SU-DHL-6 (cell line): ENCODE measurements around the gene PROX1.

Experiments used
- EZH2phosphoT487 ChIP-seq: fragments of 200-600 bp; sonication (generic), shearing (Covaris generic); conservative IDR thresholded peaks from 2 replicates; pipeline ENCODE4 v1.6.1; 2018; ENCODE audit warnings: mild to moderate bottlenecking, antibody characterized with exemption, low read length, moderate library complexity, mixed read lengths
- TF ChIP-seq, protein P1 (sequence below): fragments of 200-600 bp; sonication (generic); IDR thresholded peaks from one replicate; pipeline ENCODE4 v1.5.1; 2017; ENCODE audit warnings: antibody characterized with exemption, mild to moderate bottlenecking, low read length, moderate library complexity; ENCODE audit not compliant: insufficient read depth, poor library complexity, severe bottlenecking

DNA sequence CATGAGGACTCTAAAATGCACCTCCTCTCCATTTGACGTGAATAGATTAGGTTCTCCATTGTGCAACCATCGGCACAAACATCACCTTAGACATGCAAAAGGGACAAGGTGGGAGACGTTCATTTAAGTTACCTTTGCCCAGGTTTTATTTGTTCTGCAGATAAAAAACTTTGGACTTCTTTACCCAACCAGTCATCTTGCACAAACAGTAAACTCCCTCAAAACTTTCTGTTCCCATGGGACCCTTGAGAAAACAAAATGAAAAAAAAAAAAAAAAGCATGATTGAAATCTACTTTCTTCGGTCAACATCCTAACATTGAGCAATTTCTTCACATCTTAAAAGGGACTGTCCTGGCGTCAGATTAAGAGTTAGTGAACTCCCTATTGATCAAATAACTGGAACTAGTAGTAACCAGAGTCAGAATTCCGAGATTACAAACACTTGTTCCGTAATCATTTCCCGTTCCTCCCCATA, 31.4 kb upstream of the PROX1 start:
- TF ChIP-seq, protein P1, sequence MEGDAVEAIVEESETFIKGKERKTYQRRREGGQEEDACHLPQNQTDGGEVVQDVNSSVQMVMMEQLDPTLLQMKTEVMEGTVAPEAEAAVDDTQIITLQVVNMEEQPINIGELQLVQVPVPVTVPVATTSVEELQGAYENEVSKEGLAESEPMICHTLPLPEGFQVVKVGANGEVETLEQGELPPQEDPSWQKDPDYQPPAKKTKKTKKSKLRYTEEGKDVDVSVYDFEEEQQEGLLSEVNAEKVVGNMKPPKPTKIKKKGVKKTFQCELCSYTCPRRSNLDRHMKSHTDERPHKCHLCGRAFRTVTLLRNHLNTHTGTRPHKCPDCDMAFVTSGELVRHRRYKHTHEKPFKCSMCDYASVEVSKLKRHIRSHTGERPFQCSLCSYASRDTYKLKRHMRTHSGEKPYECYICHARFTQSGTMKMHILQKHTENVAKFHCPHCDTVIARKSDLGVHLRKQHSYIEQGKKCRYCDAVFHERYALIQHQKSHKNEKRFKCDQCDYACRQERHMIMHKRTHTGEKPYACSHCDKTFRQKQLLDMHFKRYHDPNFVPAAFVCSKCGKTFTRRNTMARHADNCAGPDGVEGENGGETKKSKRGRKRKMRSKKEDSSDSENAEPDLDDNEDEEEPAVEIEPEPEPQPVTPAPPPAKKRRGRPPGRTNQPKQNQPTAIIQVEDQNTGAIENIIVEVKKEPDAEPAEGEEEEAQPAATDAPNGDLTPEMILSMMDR = no peak
- no peak for TF ChIP-seq EZH2phosphoT487
